ENCODE measurements around the gene YBX1.
A peak's percentile ranks its signal among the peaks of the same experiment; 100 is the strongest.

Gene YBX1

GRCh38 chr1:42739753-42740700 is 57.8 kb downstream of the YBX1 start, which contains the start of gene CLDN19:
CLDN19 (minus strand) TSS chr1:42740236; CDS start chr1:42740063, 173 bp downstream.
- POLR2A ChIA-PET = interaction anchor here (2.2 kb wide), 1 partner anchor 57 kb away, joined by 9 read pairs; the partner anchor contains the start of gene YBX1

GRCh38 chr1:42740851-42741580 is 58.8 kb downstream of the YBX1 start:
- H3K36me3 ChIP-seq (ENCODE audit: control insufficient read depth in 2 of 2, insufficient read depth in 1 of 2, low read length in 2 of 2) = peaks cover 0 to 7% of the 10 kb centered on the region in 2 experiments; a peak in 2 of 3 replicates
- H3K4me3 ChIP-seq (ENCODE audit: low read depth, low read length) = no peak overlapping the region
- no peak for TF ChIP-seq SCRT2 (tag by site-specific recombination; IDR thresholded peaks at IDR 0.05)
- TF ChIP-seq ZFHX2 (tag by site-specific recombination; conservative IDR thresholded peaks at IDR 0.05) = 0 out of 2 replicates have a peak, but pooled peaks have one; percentile 17
- ChIA-PET CTCF (interaction anchor here (0.6 kb wide), 2 partner anchors 162 to 1234 kb away, joined by 4 to 6 read pairs; no protein-coding TSS in a partner anchor), POLR2A (interaction anchor here (2.2 kb wide), 1 partner anchor 58 kb away, joined by 9 read pairs; the partner anchor contains the start of gene YBX1)
- no peaks in the 10 kb centered on the region for H3K4me1 ChIP-seq (ENCODE audit: control insufficient read depth, insufficient read depth, low read length)
- no peak overlapping the region for H3K27ac ChIP-seq (ENCODE audit: extremely low read depth, low read depth, low read length)
- H3K9me3 ChIP-seq (ENCODE audit: control insufficient read depth, insufficient read depth, low read depth, low read length) = no peaks in the 10 kb centered on the region

More at GRCh38 chr1:42739753-42740700, 57.8 kb downstream of the YBX1 start, which contains the start of gene CLDN19:
- CTCF ChIA-PET = interaction anchor here (0.6 kb wide), 1 partner anchor 1233 kb away, joined by 6 read pairs; no protein-coding TSS in a partner anchor
- H3K4me3 ChIP-seq (ENCODE audit: low read depth, low read length) = no peak within 1 kb of the TSS
- no peak for TF ChIP-seq ZNF707 (tag by site-specific recombination; IDR thresholded peaks at IDR 0.05)
- TF ChIP-seq OVOL3 (tag by site-specific recombination; IDR thresholded peaks at IDR 0.05) = no peak
- no peak for TF ChIP-seq MYNN (tag by site-specific recombination; IDR thresholded peaks at IDR 0.05; ENCODE audit: borderline replicate concordance)
- TF ChIP-seq ZNF596 (tag by site-specific recombination; IDR thresholded peaks at IDR 0.05) = no peak
- peak; percentile 67 for TF ChIP-seq EGR2 (tag by site-specific recombination; IDR thresholded peaks at IDR 0.05; ENCODE audit: low read depth)
- no peak for TF ChIP-seq ZNF670 (tag by site-specific recombination; IDR thresholded peaks at IDR 0.05; ENCODE audit: low read depth)
- TF ChIP-seq SP3 (tag by site-specific recombination; IDR thresholded peaks at IDR 0.05) = no peak
- TF ChIP-seq ZFHX2 (tag by site-specific recombination; conservative IDR thresholded peaks at IDR 0.05) = peak; percentile 68
- TF ChIP-seq ZNF341 (tag by site-specific recombination; IDR thresholded peaks at IDR 0.05; ENCODE audit: low read depth) = peak; percentile 63
- no peak within 1 kb of the TSS for H3K27ac ChIP-seq (ENCODE audit: extremely low read depth, low read depth, low read length)
- H3K36me3 ChIP-seq (ENCODE audit: control insufficient read depth in 2 of 2, insufficient read depth in 1 of 2, low read length in 2 of 2) = no peaks in the 10 kb centered on the region; a peak in 1 of 3 replicates
- H3K9me3 ChIP-seq (ENCODE audit: control insufficient read depth, insufficient read depth, low read depth, low read length) = no peaks in the 10 kb centered on the region
- no peaks in the 10 kb centered on the region for H3K4me1 ChIP-seq (ENCODE audit: control insufficient read depth, insufficient read depth, low read length)

- Histone ChIP-seq H3K4me1 (ENCODE audit: control insufficient read depth, insufficient read depth, low read length) (no peaks in the 10 kb centered on the region), H3K36me3 (ENCODE audit: control insufficient read depth in 2 of 2, insufficient read depth in 1 of 2, low read length in 2 of 2) (peaks cover 0 to 14% of the 10 kb centered on the region in 2 experiments; a peak in 2 of 3 replicates), H3K27ac (ENCODE audit: extremely low read depth, low read depth, low read length) (no peak overlapping the region), H3K9me3 (ENCODE audit: control insufficient read depth, insufficient read depth, low read depth, low read length) (no peaks in the 10 kb centered on the region), H3K4me3 (ENCODE audit: low read depth, low read length) (no peak overlapping the region)
- ChIA-PET CTCF (no interaction called here), POLR2A (interaction anchor here (2.2 kb wide), 1 partner anchor 59 kb away, joined by 9 read pairs; the partner anchor contains the start of gene YBX1)
- no peak for TF ChIP-seq ZNF221 (tag by site-specific recombination; IDR thresholded peaks at IDR 0.05; ENCODE audit: borderline replicate concordance)
- peak; percentile 82 for TF ChIP-seq ZIC2 (tag by site-specific recombination; IDR thresholded peaks at IDR 0.05)
Observed at GRCh38 chr1:42741706-42742105, 59.5 kb downstream of the YBX1 start.

GRCh38 chr1:42742141-42742540 is 59.9 kb downstream of the YBX1 start:
- H3K4me1 ChIP-seq (ENCODE audit: control insufficient read depth, insufficient read depth, low read length) = no peaks in the 10 kb centered on the region
- no peaks in the 10 kb centered on the region for H3K9me3 ChIP-seq (ENCODE audit: control insufficient read depth, insufficient read depth, low read depth, low read length)
- TF ChIP-seq ZBTB26 (tag by site-specific recombination; optimal IDR thresholded peaks at IDR 0.05) = no peak
- 0 out of 2 replicates have a peak, but pooled peaks have one; percentile 25 for TF ChIP-seq ZNF600 (tag by site-specific recombination; IDR thresholded peaks at IDR 0.05)
- POLR2A ChIA-PET = interaction anchor here (1.6 kb wide), 1 partner anchor 60 kb away, joined by 8 read pairs; the partner anchor contains the start of gene YBX1
- CTCF ChIA-PET = no interaction called here
- peaks cover 0 to 18% of the 10 kb centered on the region in 2 experiments; a peak in 2 of 3 replicates for H3K36me3 ChIP-seq (ENCODE audit: control insufficient read depth in 2 of 2, insufficient read depth in 1 of 2, low read length in 2 of 2)
- no peak overlapping the region for H3K27ac ChIP-seq (ENCODE audit: extremely low read depth, low read depth, low read length)
- H3K4me3 ChIP-seq (ENCODE audit: low read depth, low read length) = no peak overlapping the region

Measured in HEK293 (cell line).